ENCODE measurements around the gene NHERF1.

NHERF1 gene

GRCh38 chr17:74768763-74769114 lies 20.3 kb downstream of the NHERF1 start:
- peaks cover 3 to 69% of the 10 kb centered on the region in 2 experiments; a peak in 2 of 3 replicates for H3K36me3 ChIP-seq (ENCODE audit: control insufficient read depth in 2 of 2, insufficient read depth in 1 of 2, low read length in 2 of 2)
- H3K27ac ChIP-seq (ENCODE audit: extremely low read depth, low read depth, low read length), result no peak overlapping the region
- CTCF ChIA-PET, result interaction anchor here (0.7 to 2.9 kb wide), 3 partner anchors 22 to 64 kb away, joined by 4 to 15 read pairs (median 10); no protein-coding TSS in a partner anchor

GRCh38 chr17:74769266-74769855 lies 20.9 kb downstream of the NHERF1 start:
- Histone ChIP-seq H3K4me3 (ENCODE audit: low read depth, low read length) (no peak overlapping the region), H3K36me3 (ENCODE audit: control insufficient read depth in 2 of 2, insufficient read depth in 1 of 2, low read length in 2 of 2) (peaks cover 3 to 73% of the 10 kb centered on the region in 2 experiments; a peak in 2 of 3 replicates), H3K9me3 (ENCODE audit: control insufficient read depth, insufficient read depth, low read depth, low read length) (no peaks in the 10 kb centered on the region), H3K4me1 (ENCODE audit: control insufficient read depth, insufficient read depth, low read length) (no peaks in the 10 kb centered on the region), H3K27ac (ENCODE audit: extremely low read depth, low read depth, low read length) (no peak overlapping the region)
- ChIA-PET POLR2A (interaction anchor here (0.6 to 1.3 kb wide), 3 partner anchors 9 to 22 kb away, joined by 3 to 5 read pairs (median 4); no protein-coding TSS in a partner anchor), CTCF (interaction anchor here (1.0 to 2.9 kb wide), 3 partner anchors 22 to 112 kb away, joined by 5 to 15 read pairs (median 10); no protein-coding TSS in a partner anchor)
- TF ChIP-seq ZSCAN23 (tag by site-specific recombination; IDR thresholded peaks at IDR 0.05), result no peak
- TF ChIP-seq, protein P1, sequence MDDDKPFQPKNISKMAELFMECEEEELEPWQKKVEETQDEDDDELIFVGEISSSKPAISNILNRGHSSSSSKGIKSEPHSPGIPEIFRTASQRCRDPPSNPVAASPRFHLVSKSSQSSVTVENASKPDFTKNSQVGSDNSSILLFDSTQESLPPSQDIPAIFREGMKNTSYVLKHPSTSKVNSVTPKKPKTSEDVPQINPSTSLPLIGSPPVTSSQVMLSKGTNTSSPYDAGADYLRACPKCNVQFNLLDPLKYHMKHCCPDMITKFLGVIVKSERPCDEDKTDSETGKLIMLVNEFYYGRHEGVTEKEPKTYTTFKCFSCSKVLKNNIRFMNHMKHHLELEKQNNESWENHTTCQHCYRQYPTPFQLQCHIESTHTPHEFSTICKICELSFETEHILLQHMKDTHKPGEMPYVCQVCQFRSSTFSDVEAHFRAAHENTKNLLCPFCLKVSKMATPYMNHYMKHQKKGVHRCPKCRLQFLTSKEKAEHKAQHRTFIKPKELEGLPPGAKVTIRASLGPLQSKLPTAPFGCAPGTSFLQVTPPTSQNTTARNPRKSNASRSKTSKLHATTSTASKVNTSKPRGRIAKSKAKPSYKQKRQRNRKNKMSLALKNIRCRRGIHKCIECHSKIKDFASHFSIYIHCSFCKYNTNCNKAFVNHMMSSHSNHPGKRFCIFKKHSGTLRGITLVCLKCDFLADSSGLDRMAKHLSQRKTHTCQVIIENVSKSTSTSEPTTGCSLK (tag by site-specific recombination; IDR thresholded peaks at IDR 0.05), result no peak
- TF ChIP-seq, protein P2, sequence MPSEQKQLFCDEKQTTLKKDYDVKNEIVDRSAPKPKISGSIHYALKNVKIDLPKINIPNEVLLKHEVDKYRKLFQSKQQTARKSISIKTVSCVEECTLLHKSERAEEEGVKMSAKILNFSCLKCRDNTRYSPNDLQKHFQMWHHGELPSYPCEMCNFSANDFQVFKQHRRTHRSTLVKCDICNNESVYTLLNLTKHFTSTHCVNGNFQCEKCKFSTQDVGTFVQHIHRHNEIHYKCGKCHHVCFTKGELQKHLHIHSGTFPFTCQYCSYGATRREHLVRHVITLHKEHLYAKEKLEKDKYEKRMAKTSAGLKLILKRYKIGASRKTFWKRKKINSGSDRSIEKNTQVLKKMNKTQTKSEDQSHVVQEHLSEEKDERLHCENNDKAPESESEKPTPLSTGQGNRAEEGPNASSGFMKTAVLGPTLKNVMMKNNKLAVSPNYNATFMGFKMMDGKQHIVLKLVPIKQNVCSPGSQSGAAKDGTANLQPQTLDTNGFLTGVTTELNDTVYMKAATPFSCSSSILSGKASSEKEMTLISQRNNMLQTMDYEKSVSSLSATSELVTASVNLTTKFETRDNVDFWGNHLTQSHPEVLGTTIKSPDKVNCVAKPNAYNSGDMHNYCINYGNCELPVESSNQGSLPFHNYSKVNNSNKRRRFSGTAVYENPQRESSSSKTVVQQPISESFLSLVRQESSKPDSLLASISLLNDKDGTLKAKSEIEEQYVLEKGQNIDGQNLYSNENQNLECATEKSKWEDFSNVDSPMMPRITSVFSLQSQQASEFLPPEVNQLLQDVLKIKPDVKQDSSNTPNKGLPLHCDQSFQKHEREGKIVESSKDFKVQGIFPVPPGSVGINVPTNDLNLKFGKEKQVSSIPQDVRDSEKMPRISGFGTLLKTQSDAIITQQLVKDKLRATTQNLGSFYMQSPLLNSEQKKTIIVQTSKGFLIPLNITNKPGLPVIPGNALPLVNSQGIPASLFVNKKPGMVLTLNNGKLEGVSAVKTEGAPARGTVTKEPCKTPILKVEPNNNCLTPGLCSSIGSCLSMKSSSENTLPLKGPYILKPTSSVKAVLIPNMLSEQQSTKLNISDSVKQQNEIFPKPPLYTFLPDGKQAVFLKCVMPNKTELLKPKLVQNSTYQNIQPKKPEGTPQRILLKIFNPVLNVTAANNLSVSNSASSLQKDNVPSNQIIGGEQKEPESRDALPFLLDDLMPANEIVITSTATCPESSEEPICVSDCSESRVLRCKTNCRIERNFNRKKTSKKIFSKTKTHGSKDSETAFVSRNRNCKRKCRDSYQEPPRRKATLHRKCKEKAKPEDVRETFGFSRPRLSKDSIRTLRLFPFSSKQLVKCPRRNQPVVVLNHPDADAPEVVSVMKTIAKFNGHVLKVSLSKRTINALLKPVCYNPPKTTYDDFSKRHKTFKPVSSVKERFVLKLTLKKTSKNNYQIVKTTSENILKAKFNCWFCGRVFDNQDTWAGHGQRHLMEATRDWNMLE (tag by site-specific recombination; conservative IDR thresholded peaks at IDR 0.05; ENCODE audit: low read depth), result no peak
- no peak for TF ChIP-seq ZNF624 (tag by site-specific recombination; IDR thresholded peaks at IDR 0.05)
- TF ChIP-seq PRDM4 (tag by site-specific recombination; IDR thresholded peaks at IDR 0.05), result no peak
- no peak for TF ChIP-seq SCRT1 (tag by site-specific recombination; IDR thresholded peaks at IDR 0.05; ENCODE audit: borderline replicate concordance)
- TF ChIP-seq PBX3 (CRISPR knock-in tag; IDR thresholded peaks at IDR 0.05), result no peak
- TF ChIP-seq YY1 (tag by site-specific recombination; IDR thresholded peaks at IDR 0.05), result no peak
- TF ChIP-seq ZNF558 (tag by site-specific recombination; IDR thresholded peaks at IDR 0.05), result no peak

More at GRCh38 chr17:74768763-74769114, 20.3 kb downstream of the NHERF1 start:
- H3K9me3 ChIP-seq (ENCODE audit: control insufficient read depth, insufficient read depth, low read depth, low read length), result no peaks in the 10 kb centered on the region
- TF ChIP-seq ZNF280D (tag by site-specific recombination; IDR thresholded peaks at IDR 0.05) (no peak), ZNF561 (tag by site-specific recombination; IDR thresholded peaks at IDR 0.05; ENCODE audit: borderline replicate concordance) (no peak), ZNF660 (tag by site-specific recombination; IDR thresholded peaks at IDR 0.05) (no peak), ZNF664 (tag by site-specific recombination; IDR thresholded peaks at IDR 0.05) (no peak), ZNF621 (tag by site-specific recombination; IDR thresholded peaks at IDR 0.05) (no peak), ZNF24 (tag by site-specific recombination; IDR thresholded peaks at IDR 0.05) (no peak), ZNF211 (tag by site-specific recombination; IDR thresholded peaks at IDR 0.05; ENCODE audit: low read depth) (no peak), ZNF214 (tag by site-specific recombination; IDR thresholded peaks at IDR 0.05; ENCODE audit: borderline replicate concordance) (no peak), ZNF510 (tag by site-specific recombination; IDR thresholded peaks at IDR 0.05; ENCODE audit: insufficient replicate concordance) (no peak)
- no peak overlapping the region for H3K4me3 ChIP-seq (ENCODE audit: low read depth, low read length)
- POLR2A ChIA-PET, result interaction anchor here (1.3 kb wide), 1 partner anchor 9 kb away, joined by 5 read pairs; no protein-coding TSS in a partner anchor
- no peaks in the 10 kb centered on the region for H3K4me1 ChIP-seq (ENCODE audit: control insufficient read depth, insufficient read depth, low read length)
